H1 (cell line): ENCODE measurements around the gene MAPK8IP2. TPM values are rescaled to one million over a fixed set of nuclear protein-coding genes. Genes with fewer than 3 reads are reported as not detected.

Source experiments
- CTCF ChIA-PET: fragments of 300-600 bp; sonication (Branson Sonifier 250); formaldehyde crosslinking; loops from one replicate; lab custom pipeline; 2021; ENCODE audit not compliant: partially characterized antibody; lab: Charles Lee
- POLR2A ChIA-PET: fragments of 300-600 bp; sonication (Branson Sonifier 250); formaldehyde crosslinking; loops from one replicate; lab custom pipeline; 2021; ENCODE audit warnings: inconsistent platforms; ENCODE audit not compliant: partially characterized antibody; lab: Charles Lee
- DNase-seq, 2 experiments: peaks; one replicate each; pipeline versions ENCODE4 v3.0.0 to v3.0.0-alpha.2; 2010 to 2022; ENCODE audit warnings: low spot score in 2 of 2, low read depth in 1 of 2, mixed read lengths in 1 of 2
- FAIRE-seq: peaks from 2 replicates; lab custom pipeline; 2011; peaks lifted over from hg19 to GRCh38; lab: Jason Lieb, UNC
- H2AFZ ChIP-seq: 2 replicates; pipeline ENCODE4 v1.8.1; 2012; ENCODE audit warnings: low read length, inconsistent platforms
- H2AK5ac ChIP-seq: 2 replicates; pipeline ENCODE4 v1.6.1; 2013; ENCODE audit warnings: low read depth, low read length
- H2BK120ac ChIP-seq: replicated peaks from 2 replicates; pipeline ENCODE3; 2013; ENCODE audit warnings: low read depth, low read length, inconsistent platforms
- H2BK12ac ChIP-seq: 2 replicates; pipeline ENCODE4 v1.6.1; 2013; ENCODE audit warnings: low read depth, low read length
- H2BK15ac ChIP-seq: 2 replicates; pipeline ENCODE4 v1.6.1; 2013; ENCODE audit warnings: low read length
- H2BK20ac ChIP-seq: 2 replicates; pipeline ENCODE4 v1.6.1; 2013; ENCODE audit warnings: low read length
- H2BK5ac ChIP-seq: 2 replicates; pipeline ENCODE4 v1.6.1; 2013; ENCODE audit warnings: low read depth, low read length
- H3K14ac ChIP-seq: 2 replicates; pipeline ENCODE4 v1.6.1; 2013; ENCODE audit warnings: inconsistent platforms; ENCODE audit not compliant: insufficient read length
- H3K18ac ChIP-seq: 2 replicates; pipeline ENCODE4 v1.6.1; 2013; ENCODE audit warnings: low read length; ENCODE audit errors: extremely low read depth
- H3K23ac ChIP-seq: 2 replicates; pipeline ENCODE4 v1.6.1; 2013; ENCODE audit warnings: inconsistent platforms; ENCODE audit not compliant: insufficient read length
- H3K23me2 ChIP-seq: 2 replicates; pipeline ENCODE4 v1.6.1; 2013; ENCODE audit warnings: low read depth, low read length
- H3K27ac ChIP-seq: 2 replicates; pipeline ENCODE4 v1.6.1; 2011; ENCODE audit warnings: low read depth, low read length, inconsistent platforms
- H3K27me3 ChIP-seq, 4 experiments: replicated peaks in 1 of 4; 1 replicate in 1 of 4; 2 replicates in 3 of 4; pipeline versions ENCODE4 v1.6.1 to v1.8.1; 2011 to 2013; ENCODE audit warnings: low read length in 3 of 4, mild to moderate bottlenecking in 3 of 4, inconsistent platforms in 2 of 4, mixed read lengths in 2 of 4, moderate library complexity in 1 of 4; ENCODE audit not compliant: control insufficient read depth in 3 of 4, insufficient read depth in 3 of 4; ENCODE audit errors: extremely low read depth in 1 of 4
- H3K36me3 ChIP-seq, 4 experiments: 2 replicates each; pipeline versions ENCODE4 v1.6.1 to v1.8.1; 2011 to 2013; ENCODE audit warnings: mild to moderate bottlenecking in 4 of 4, low read length in 3 of 4, moderate library complexity in 2 of 4, control low read depth in 1 of 4, inconsistent platforms in 1 of 4; ENCODE audit not compliant: insufficient read depth in 4 of 4, control insufficient read depth in 2 of 4
- H3K4ac ChIP-seq: replicated peaks from 2 replicates; pipeline ENCODE3; 2013; ENCODE audit warnings: low read length, low read depth, mixed read lengths, inconsistent platforms; ENCODE audit not compliant: insufficient read length
- H3K4me1 ChIP-seq, 4 experiments: replicated peaks in 1 of 4; 1 replicate in 1 of 4; 2 replicates in 3 of 4; pipeline versions ENCODE4 v1.6.1 to v1.8.1; 2011 to 2013; ENCODE audit warnings: low read length in 3 of 4, inconsistent platforms in 2 of 4, mixed read lengths in 1 of 4; ENCODE audit not compliant: insufficient read depth in 4 of 4, control insufficient read depth in 3 of 4
- H3K4me2 ChIP-seq, 2 experiments: 2 replicates each; pipeline versions ENCODE4 v1.6.1 to v1.8.1; 2011 to 2013; ENCODE audit warnings: low read depth in 2 of 2, low read length in 2 of 2, control low read depth in 1 of 2, inconsistent platforms in 1 of 2, mild to moderate bottlenecking in 1 of 2; ENCODE audit not compliant: insufficient read depth in 1 of 2
- H3K4me3 ChIP-seq, 4 experiments: fragments of 200-600, 300-600 bp in 1 of 4; sonication (generic), shearing (Covaris generic), sonication (Bioruptor Twin) in 1 of 4; 2 replicates each; pipeline versions ENCODE4 v1.5.1 to v1.8.1; 2011 to 2016; ENCODE audit warnings: low read length in 4 of 4, low read depth in 3 of 4, control low read depth in 2 of 4, inconsistent platforms in 2 of 4, mild to moderate bottlenecking in 2 of 4, mixed read lengths in 1 of 4, moderate library complexity in 1 of 4; ENCODE audit not compliant: insufficient read depth in 2 of 4; ENCODE audit errors: extremely low read depth in 1 of 4
- H3K56ac ChIP-seq: replicated peaks from 2 replicates; pipeline ENCODE3; 2013; ENCODE audit warnings: low read depth, mild to moderate bottlenecking, mixed read lengths, low read length, inconsistent platforms; ENCODE audit not compliant: insufficient read length
- H3K79me1 ChIP-seq: 2 replicates; pipeline ENCODE4 v1.6.1; 2013; ENCODE audit warnings: low read depth, low read length, control low read depth
- H3K79me2 ChIP-seq, 2 experiments: 2 replicates each; pipeline versions ENCODE4 v1.6.1 to v1.8.1; 2012 to 2013; ENCODE audit warnings: low read length in 2 of 2, mild to moderate bottlenecking in 2 of 2, inconsistent platforms in 1 of 2; ENCODE audit not compliant: insufficient read depth in 2 of 2, control insufficient read depth in 1 of 2
- H3K9ac ChIP-seq, 4 experiments: replicated peaks in 1 of 4; 1 replicate in 1 of 4; 2 replicates in 3 of 4; pipeline versions ENCODE4 v1.6.1 to v1.8.1; 2011 to 2013; ENCODE audit warnings: low read depth in 3 of 4, low read length in 3 of 4, control low read depth in 2 of 4, mild to moderate bottlenecking in 2 of 4, moderate library complexity in 2 of 4, inconsistent platforms in 1 of 4; ENCODE audit errors: extremely low read depth in 1 of 4
- H3K9me3 ChIP-seq, 2 experiments: 2 replicates each; pipeline versions ENCODE4 v1.6.1 to v1.8.1; 2012 to 2013; ENCODE audit warnings: mild to moderate bottlenecking in 2 of 2, moderate library complexity in 2 of 2, control low read depth in 1 of 2, inconsistent platforms in 1 of 2, low read depth in 1 of 2, low read length in 1 of 2, mixed read lengths in 1 of 2; ENCODE audit not compliant: insufficient read depth in 2 of 2
- H4K20me1 ChIP-seq, 2 experiments: replicated peaks in 1 of 2; 2 replicates each; pipeline versions ENCODE3 to v1.8.1; 2011 to 2013; ENCODE audit warnings: inconsistent platforms in 2 of 2, low read length in 2 of 2, mild to moderate bottlenecking in 1 of 2; ENCODE audit not compliant: insufficient read depth in 2 of 2, control insufficient read depth in 1 of 2
- H4K5ac ChIP-seq: 2 replicates; pipeline ENCODE4 v1.6.1; 2013; ENCODE audit warnings: low read length, low read depth, mixed read lengths, inconsistent platforms; ENCODE audit not compliant: insufficient read length
- H4K8ac ChIP-seq: 2 replicates; pipeline ENCODE4 v1.8.0; 2013; ENCODE audit warnings: mild to moderate bottlenecking, moderate library complexity, low read length, inconsistent platforms; ENCODE audit not compliant: insufficient read depth; ENCODE audit errors: extremely low read depth
- H4K91ac ChIP-seq: replicated peaks from 2 replicates; pipeline ENCODE3; 2013; ENCODE audit warnings: low read length, mixed read lengths, inconsistent platforms; ENCODE audit not compliant: insufficient read length
- BCL11A ChIP-seq, 2 experiments: IDR thresholded peaks; one replicate each; pipeline ENCODE4 v1.6.1; 2011; ENCODE audit warnings: low read depth in 2 of 2, low read length in 2 of 2, mild to moderate bottlenecking in 2 of 2
- CTCF ChIP-seq, 3 experiments: IDR thresholded peaks; 1 replicate in 2 of 3; 2 replicates in 1 of 3; pipeline versions ENCODE4 v1.5.1 to v1.6.1; 2011; ENCODE audit warnings: low read length in 3 of 3, mild to moderate bottlenecking in 3 of 3, inconsistent platforms in 2 of 3, low read depth in 1 of 3, moderate library complexity in 1 of 3; ENCODE audit not compliant: insufficient read depth in 1 of 3; ENCODE audit errors: control extremely low read depth in 1 of 3
- EZH2 ChIP-seq: fragments of 200-600 bp; sonication (generic); IDR thresholded peaks from 2 replicates; pipeline ENCODE4 v1.7.1; 2012; ENCODE audit warnings: low read depth, mild to moderate bottlenecking, moderate library complexity, low read length, inconsistent platforms; ENCODE audit not compliant: severe bottlenecking
- FOSL1 ChIP-seq: IDR thresholded peaks from 2 replicates; pipeline ENCODE4 v1.6.1; 2011; ENCODE audit warnings: mild to moderate bottlenecking, low read depth, low read length, moderate library complexity; ENCODE audit not compliant: insufficient read depth
- KDM4A ChIP-seq: IDR thresholded peaks from one replicate; pipeline ENCODE4 v1.7.1; 2012; ENCODE audit warnings: low read depth, mild to moderate bottlenecking, moderate library complexity, low read length, inconsistent platforms; ENCODE audit not compliant: severe bottlenecking
- RAD21 ChIP-seq, 2 experiments: IDR thresholded peaks in 1 of 2; conservative IDR thresholded peaks in 1 of 2; 2 replicates each; pipeline ENCODE4 v1.6.1; 2011; ENCODE audit warnings: low read depth in 2 of 2, low read length in 2 of 2, improper control_type of control experiment in 1 of 2, inconsistent platforms in 1 of 2, mild to moderate bottlenecking in 1 of 2, moderate library complexity in 1 of 2
- SIX5 ChIP-seq: IDR thresholded peaks from 2 replicates; pipeline ENCODE4 v1.6.1; 2011; ENCODE audit warnings: mild to moderate bottlenecking, low read depth, low read length
- SP2 ChIP-seq: IDR thresholded peaks from 2 replicates; pipeline ENCODE4 v1.6.1; 2012; ENCODE audit warnings: mild to moderate bottlenecking, low read length, inconsistent platforms
- SRF ChIP-seq: IDR thresholded peaks from 2 replicates; pipeline ENCODE4 v1.6.1; 2011; ENCODE audit warnings: mild to moderate bottlenecking, low read depth, low read length, moderate library complexity
- TAF1 ChIP-seq: IDR thresholded peaks from 2 replicates; pipeline ENCODE4 v1.6.1; 2011; ENCODE audit warnings: mild to moderate bottlenecking, low read depth, low read length
- WGBS, 2 experiments: shearing (Covaris generic) in 1 of 2; methylation state at CpG; one replicate each; pipeline versions ENCODE4 v1.1.6 to v1.1.7; 2013 to 2015; ENCODE audit warnings: low lambda C conversion rate in 2 of 2, mixed read lengths in 2 of 2, inconsistent platforms in 1 of 2, low coverage in 1 of 2, missing lambda C conversion rate in 1 of 2; ENCODE audit not compliant: insufficient replicate concordance in 2 of 2, insufficient coverage in 1 of 2, insufficient read length in 1 of 2; ENCODE audit errors: extremely low coverage in 1 of 2, missing lambda C conversion rate in 1 of 2; 5-methylcytosine and 5-hydroxymethylcytosine counted together
- polyA plus RNA-seq, 7 experiments: library from polyadenylated mRNA; depleted of rRNA in 3 of 7; stranded (reverse) in 5 of 7; unstranded in 2 of 7; fragments of >200 nt in 5 of 7; fragments of 200-250 nt in 2 of 7; gene quantifications; 1 replicate in 5 of 7; 2 replicates in 1 of 7; 4 replicates in 1 of 7; pipeline versions ENCODE4 v1.2.1 to v1.2.3, GENCODE V29; 2011 to 2013; ENCODE audit warnings: missing spikeins in 2 of 7, mixed read lengths in 2 of 7
- total RNA-seq: library from RNA; stranded (reverse); fragmentation: NEBNext Ultra II Directional; extraction: Animal tissue kit (Norgen Biotek cat#: 25700); gene quantifications from 2 replicates; pipeline ENCODE4 v1.2.1, GENCODE V29; 2021

The MAPK8IP2 gene
- total and polyA plus RNA-seq, 2 of the 8 experiments (the other 6 are each of a cell fraction or from before 2014, with no cell fraction given): 1.5 to 5.5 TPM

- H3K27ac ChIP-seq: no peak overlapping the region
- CTCF ChIA-PET: interaction anchor here (0.9 to 2.3 kb wide), 2 partner anchors 52 to 130 kb away, joined by 4 to 7 read pairs; no protein-coding TSS in a partner anchor
- H2BK120ac ChIP-seq: no peak overlapping the region
- no peak overlapping the region for H3K23ac ChIP-seq
- H4K8ac ChIP-seq: no peak overlapping the region
- no peak overlapping the region for H4K5ac ChIP-seq
- H2BK20ac ChIP-seq: no peak overlapping the region
- no peak overlapping the region for H3K4me3 ChIP-seq
- H3K36me3 ChIP-seq: peaks cover 8 to 38% (median 27%) of the 10 kb centered on the region in 4 experiments; a peak in 7 of 8 replicates
- 92% methylated on average over 8 of the region's 8 CpGs; no CpG with 5 or more reads in 1 of the 2 experiments for WGBS, 2 experiments
- H3K4me1 ChIP-seq: no peaks in the 10 kb centered on the region
- H3K4me2 ChIP-seq: no peak overlapping the region
- H3K23me2 ChIP-seq: no peaks in the 10 kb centered on the region
- H2BK15ac ChIP-seq: no peak overlapping the region
- H2AK5ac ChIP-seq: no peak overlapping the region
- no peak overlapping the region for H3K56ac ChIP-seq
- H2BK12ac ChIP-seq: no peak overlapping the region
- no peak overlapping the region for H3K4ac ChIP-seq
- H3K18ac ChIP-seq: no peak overlapping the region
- H3K79me2 ChIP-seq: no peaks in the 10 kb centered on the region
- DNase-seq (no peak), FAIRE-seq (no peak)
- H4K91ac ChIP-seq: no peak overlapping the region
- TF ChIP-seq CTCF (IDR thresholded peaks at IDR 0.05; ENCODE audit: control extremely low read depth in 1 of 3, insufficient read depth in 1 of 3, low read depth in 1 of 3, low read length in 3 of 3) (no peak), RAD21 (IDR thresholded peaks at IDR 0.05 in 1 of 2, conservative IDR thresholded peaks at IDR 0.05 in 1 of 2; ENCODE audit: low read depth in 2 of 2, low read length in 2 of 2) (no peak), SP2 (no peak), KDM4A (no peak), BCL11A (IDR thresholded peaks at IDR 0.05; ENCODE audit: low read depth in 2 of 2, low read length in 2 of 2) (no peak), TAF1 (no peak), SRF (no peak), SIX5 (no peak), FOSL1 (no peak), EZH2 (no peak)
- no peaks in the 10 kb centered on the region for H3K79me1 ChIP-seq
- H4K20me1 ChIP-seq: peaks cover 4 to 17% of the 10 kb centered on the region in 2 experiments
- H3K9me3 ChIP-seq: no peaks in the 10 kb centered on the region
- no peak overlapping the region for H3K9ac ChIP-seq
- no peak overlapping the region for H2AFZ ChIP-seq
- POLR2A ChIA-PET: interaction anchor here (0.6 to 2.5 kb wide), 3 partner anchors 10 to 227 kb away, joined by 3 to 8 read pairs (median 4); partner anchors contain the start of gene CPT1B
- no peak overlapping the region for H3K14ac ChIP-seq
- H3K27me3 ChIP-seq: no peaks in the 10 kb centered on the region
- no peak overlapping the region for H2BK5ac ChIP-seq
These were observed 31.5 kb upstream of the MAPK8IP2 start for GRCh38 chr22:50569041-50569459.
